HG02870 (cell line): ENCODE measurements around the gene FAXDC2.

Experiments used
- ATAC-seq: cut with Tn5 transposase; IDR thresholded peaks from one replicate; pipeline ENCODE4 v1.9.1; 2021; ENCODE audit warnings: mild to moderate bottlenecking, moderate library complexity; ENCODE audit not compliant: unreplicated experiment

Gene FAXDC2

DNA sequence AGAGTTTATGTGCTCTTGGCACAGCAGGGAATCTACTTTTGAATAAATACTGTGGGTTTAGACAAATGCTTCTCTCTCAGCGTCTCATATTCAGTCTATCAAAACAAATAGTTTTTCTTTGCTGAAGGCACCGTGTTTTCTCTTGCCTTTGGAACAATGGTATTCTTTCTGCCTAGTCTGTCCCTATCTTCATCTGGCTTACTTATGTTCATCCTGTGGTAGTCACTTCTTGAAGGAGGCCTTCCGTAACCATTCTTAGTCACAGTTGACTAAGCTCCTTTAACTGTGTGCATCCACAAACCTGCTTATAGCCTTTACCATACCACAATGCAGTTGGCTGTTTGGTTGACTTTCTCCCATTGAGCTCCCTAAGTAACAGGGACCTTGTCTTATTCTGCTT lies 49.3 kb downstream of the FAXDC2 start:
- ATAC-seq, result no peak

DNA sequence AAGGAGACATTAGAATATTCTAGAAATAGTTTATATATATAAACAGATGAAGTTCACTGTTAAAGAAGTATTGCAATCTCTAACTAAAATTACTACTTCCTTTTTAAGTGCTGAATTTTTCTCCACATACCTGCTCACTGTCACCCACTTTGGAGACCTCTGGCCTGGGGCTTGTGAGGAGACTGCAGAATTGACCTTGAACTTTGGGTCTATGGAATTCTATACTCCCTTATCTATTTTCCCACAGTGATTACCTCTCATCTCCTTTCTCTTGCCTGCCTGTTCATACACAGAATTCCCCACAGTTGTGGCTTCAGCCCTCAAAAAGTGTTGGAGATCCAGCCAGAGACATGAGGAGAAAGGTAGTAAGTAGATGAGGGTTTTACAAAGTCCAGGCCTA lies 49.8 kb downstream of the FAXDC2 start:
- ATAC-seq, result no peak

DNA sequence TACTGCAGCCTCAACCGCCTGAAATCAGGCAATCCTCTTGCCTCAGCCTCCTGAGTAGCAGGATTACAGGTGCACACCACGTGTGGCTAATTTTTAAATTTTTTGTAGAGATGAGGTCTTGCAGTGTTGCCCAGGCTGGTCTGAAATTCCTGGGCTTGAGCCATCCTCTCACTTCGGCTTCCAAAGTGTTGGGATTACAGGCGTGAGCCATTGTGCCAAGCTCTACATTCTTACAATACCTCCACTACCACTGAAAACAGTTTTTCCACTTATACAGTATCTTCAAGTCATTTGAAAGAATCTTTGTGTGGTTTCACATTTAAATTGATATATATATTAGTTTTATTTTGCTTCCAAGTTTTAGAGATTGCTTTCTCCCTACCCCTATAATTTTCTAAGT lies 52.6 kb downstream of the FAXDC2 start:
- ATAC-seq, result no peak

DNA sequence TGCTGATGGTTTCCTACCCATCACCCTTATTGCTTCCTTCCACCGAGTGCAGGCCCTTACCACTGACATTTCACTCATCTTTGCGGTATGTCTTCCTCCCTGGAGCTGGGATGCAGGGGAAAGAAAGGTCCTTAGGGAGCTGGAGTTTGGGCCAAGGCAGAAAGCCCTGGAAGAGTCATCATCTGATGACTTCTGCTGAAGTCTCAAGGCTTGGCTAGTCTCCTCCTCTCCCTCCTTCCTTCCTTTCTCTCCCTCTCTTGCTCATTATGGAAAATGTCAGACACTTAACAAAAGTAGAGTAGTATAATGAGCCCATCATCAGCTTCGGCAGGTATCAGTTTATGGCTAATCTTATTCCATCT lies 55.2 kb downstream of the FAXDC2 start:
- no peak for ATAC-seq

DNA sequence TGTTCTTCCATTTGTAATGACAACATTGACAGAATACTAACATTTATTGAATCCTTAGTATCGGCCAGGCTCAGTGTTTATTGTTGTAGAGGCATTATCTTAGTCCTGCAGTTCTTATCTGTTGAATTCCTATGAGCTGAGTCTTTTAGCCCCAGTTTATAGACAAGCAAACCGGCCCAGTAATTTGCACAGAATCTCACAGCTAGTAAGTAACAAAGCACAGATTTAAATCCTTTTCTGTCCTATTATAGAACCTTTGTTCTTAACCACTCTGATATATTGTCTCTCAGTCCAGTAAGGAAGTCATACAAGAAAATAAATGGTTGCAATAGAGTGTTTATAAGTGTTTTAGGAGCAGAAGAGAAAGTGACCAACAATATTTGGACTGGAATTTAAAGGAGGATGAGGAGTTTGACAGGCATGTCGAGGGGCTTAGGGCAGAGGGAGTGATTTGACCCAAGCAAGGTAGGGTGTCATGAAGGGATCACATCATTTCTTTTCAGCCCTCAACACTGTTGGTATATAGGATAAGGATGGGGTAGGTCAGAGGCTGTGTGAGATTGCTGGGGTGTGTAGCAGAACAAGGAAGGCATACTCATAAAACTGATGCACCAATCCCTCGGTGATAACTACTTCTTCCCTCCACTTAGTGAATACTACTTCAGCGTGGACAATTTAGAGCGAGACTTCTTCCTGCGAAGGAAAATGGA lies 55.7 kb downstream of the FAXDC2 start:
- no peak for ATAC-seq

DNA sequence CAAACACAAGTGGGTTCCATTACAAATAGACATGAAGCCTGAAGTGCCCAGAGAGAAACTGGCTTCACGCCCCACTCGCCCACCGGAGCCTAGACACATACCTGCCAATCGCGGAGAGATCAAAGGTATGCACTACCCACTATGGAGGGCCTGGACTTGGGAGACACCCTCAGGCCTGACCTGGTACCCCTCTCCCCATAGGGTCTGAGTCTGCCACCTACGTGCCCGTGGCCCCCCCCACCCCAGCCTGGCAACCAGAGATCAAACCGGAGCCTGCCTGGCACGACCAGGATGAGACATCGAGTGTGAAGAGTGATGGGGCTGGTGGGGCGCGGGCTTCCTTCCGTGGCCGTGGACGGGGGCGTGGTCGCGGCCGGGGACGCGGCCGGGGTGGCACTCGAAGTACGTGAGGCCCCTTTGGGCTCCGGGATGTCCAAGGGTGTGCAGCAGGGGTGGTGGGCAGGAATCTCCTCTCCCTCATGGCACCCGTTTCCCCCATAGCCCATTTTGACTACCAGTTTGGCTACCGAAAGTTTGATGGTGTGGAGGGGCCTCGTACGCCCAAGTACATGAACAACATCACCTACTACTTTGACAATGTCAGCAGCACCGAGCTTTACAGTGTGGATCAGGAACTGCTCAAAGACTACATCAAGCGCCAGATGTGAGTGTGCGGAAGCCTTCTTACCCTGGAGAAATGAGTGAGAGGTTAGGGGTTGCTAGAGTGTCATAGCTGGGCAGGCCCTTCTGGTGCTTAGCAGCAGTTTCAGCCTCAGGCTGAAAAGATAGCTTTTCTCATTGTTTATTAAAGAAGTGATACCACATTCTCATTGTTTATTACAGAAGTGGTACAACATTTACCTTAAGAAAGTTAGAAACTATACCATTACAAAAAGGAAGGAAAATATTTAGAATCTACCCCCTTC lies 56.5 kb downstream of the FAXDC2 start:
- no peak for ATAC-seq

DNA sequence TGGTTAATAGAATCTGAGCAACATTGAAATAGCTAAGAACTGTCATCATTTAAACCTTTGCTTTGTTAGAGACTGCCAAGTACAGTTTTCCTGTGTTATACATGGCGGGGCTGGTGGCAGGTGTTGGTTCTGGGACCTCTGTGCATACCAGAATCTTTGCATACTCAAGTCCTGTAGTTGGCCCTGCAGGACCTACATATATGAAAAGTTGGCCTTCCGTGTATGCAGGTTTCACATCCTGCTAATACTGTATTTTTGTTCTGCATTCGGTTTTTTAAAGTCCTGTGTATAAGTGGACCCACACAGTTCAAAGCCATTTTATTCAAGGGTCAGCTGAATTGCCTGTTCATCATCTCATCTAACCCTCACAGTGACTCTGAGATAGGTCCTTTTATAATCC lies 58.9 kb downstream of the FAXDC2 start:
- ATAC-seq, result peak; percentile 89

DNA sequence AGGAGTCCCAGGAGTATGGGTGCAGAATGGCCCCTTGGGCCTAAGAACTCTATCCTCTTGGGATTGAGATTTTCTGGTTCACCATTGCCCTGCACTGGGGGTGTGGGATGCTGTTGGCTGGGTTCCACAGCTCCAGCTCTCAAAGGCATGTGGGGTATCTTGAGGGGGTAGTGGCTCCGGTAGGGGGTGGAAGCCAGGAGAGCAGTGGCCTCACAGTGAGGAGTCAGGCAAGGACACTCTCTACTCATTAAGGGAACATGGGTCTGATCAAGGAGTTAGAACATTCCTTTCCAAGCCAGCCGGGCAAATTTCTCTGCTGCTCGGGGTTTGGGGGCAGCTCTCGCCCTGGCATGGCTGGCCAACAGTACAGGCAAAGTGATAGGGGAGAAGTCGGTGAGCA lies 62.2 kb downstream of the FAXDC2 start:
- ATAC-seq, result no peak

DNA sequence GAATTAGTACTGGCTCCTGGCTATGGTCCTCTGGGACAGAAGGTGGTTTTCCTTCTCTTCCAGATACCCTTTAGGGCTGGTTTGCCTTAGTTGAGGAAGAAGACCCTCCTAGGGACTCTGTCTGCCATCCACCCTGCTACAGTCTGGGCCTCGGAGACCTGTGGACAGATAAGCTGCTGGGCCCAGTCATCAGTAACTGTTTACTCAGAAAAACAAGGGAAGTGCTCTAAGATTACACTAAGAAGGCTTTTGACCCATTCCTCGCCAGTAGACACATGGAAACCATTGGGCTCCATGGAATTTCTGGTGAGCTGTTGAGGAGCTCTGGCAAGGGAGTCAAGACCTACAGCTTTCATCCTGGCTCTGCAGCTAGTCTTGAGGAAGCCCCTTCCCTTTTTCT lies 64.0 kb downstream of the FAXDC2 start:
- ATAC-seq, result no peak

DNA sequence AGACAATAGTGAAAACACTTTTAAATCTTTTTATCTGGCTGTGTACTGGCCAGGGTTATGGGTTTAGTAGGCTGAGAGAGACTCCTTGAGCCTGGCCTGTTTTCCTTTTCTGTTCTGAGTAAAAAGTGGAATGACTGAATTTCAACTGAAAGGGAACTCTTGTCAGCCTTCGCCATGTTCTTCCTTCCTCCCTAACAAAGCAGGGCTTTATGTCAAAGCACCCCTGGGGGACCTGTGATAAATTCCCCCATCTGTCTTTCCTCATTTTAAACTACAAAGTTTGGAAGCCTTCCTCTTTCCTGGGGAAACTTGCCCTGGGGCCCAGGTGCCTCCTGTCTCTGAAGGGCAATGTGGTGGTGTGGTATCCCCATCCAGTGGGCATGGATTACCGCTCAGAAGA lies 65.5 kb downstream of the FAXDC2 start:
- ATAC-seq, result no peak

DNA sequence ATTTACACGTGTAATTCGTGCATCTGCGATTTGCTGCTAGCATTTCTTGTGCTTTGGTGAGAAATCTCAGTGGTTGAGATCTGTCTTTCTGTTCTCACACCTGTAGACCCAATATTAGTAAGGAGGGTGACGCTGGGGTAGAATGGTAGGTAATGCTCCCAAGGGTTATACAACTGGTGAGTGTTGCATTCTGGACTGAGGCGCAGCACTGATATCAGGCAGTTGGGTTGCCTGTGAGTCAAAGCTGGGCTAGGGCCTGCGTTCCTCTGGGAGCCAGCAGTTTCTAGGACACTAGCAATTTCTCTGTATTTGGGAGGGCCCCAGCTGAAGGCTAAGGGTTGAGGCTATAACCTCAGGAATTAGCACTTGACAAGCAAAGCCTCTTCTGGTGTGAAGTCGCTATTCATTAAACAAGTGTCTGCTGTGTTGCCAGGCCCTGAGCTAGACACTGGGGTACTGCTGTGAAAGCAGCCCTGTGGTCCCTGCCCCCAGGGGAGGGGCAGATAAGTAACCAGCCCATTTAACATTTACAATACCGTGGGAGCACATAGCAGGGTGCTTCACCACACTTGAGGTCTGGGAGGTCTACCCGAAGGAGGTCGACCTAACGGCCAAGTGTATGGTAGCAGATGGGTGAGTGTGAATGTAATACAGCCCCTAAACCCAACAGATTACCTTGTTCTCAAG lies 66.5 kb downstream of the FAXDC2 start:
- ATAC-seq, result peak; percentile 76

DNA sequence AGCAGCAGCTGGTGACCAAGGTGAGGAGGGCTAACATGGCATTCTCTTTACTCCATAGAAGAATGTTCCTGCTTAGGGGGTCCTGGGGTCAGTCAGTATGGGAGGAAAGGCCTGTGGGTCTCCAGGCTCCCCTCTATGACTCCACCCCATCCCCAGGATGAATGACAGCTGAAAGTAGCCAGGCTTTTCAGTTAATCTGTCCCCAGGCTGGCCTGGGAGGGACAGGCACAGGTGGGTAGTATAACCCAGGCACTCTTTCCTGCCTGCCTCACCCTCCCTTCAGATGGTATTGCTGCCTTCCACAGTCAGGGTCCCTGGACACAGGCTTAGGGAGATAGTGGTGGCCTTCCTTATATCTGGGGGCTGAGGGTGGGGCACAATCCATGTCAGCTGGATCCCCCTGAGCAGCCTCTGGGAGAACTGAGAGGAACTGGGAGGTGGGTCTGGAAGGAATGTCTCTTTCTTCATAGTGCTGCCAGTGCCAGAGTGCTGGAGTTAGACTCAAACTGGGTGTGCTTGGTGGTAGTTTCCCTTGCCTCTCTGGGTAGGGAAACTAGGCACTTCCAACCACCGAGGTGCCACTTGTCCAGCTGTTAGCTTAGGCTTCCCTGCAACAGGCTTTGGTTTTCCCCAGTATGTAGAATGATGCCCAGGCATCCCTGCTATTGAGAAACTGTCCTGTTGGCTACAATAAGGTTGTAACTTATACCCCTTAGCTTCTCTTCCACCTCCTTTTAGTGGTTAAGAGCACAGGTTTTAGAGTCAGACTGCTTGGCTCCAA lies 67.4 kb downstream of the FAXDC2 start:
- peak; percentile 11 for ATAC-seq

DNA sequence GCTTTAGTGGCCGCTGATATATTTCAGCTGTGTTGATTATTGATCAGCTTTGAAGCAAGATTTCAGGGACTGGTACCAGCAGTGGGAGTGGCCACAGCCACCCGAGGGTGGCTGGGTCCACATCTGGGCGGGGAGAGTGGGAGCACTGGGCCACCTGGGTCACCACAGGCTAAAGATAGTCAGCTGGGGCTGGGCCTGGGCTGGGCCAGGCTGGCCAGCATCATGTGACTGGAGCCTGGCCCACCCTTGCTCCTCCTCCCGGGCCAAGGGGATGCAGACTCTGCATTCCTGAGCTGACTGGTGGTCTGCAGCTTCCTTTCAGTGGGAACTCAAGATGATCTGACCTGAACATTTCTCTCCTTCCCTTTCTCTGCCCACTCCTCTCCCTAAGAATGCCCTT lies 68.1 kb downstream of the FAXDC2 start:
- no peak for ATAC-seq

DNA sequence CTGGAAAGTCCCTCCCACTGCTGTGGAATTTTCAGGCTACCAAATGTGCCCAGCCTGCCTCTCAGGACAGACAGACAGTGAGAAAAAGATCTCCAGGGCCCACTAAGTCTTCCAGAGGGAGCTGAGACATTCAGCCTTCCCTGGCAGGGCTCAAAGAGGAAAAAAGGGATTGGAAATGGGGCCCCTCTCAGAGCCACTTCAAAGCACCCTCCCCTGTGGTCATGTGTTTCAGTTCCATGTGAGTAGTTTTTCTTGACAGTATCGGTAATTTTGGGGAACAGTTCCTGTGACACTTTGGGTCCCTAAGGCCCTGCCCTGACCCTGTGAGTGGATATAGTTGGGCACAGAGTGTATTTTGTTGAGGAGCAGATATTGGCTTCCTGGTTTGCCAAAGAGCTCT lies 70.3 kb downstream of the FAXDC2 start:
- peak; percentile 15 for ATAC-seq

DNA sequence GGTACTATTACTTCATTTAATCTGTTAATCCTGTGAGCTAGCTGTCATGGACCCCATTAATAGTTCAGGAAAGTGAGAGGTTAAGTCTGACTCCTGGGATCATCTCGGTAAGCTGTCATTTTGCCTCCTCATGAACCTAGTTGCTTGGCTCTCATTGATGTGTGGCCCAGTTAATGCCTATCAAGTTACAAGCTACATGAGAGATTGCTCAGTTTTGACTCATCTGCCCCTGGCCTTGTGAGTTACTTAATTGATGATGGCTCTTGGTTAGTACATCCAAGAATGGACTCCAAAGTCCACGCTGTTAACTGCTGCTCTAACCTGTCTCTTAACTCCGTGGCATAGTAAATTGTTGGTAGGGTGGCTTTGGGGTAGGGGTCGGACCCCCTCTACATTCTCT lies 71.3 kb downstream of the FAXDC2 start:
- no peak for ATAC-seq

DNA sequence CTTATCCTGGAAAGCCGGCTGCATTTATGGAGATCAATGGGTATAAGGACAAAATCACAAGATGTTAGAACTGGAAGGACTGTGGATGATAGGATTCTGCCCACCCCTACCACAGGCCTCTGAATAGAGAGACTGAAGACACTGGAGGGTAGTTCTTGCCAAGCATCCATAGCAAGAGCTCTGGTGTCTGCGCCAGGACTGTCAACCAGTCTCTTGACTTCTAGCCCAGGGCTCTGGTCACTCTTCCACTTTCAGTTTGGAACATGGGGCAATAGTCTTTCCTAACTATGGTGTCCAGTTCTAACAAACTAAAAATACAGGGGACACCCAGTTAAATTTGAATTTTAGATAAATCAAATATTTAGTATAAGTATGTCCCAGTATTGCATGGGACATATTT lies 71.9 kb downstream of the FAXDC2 start:
- ATAC-seq, result no peak

DNA sequence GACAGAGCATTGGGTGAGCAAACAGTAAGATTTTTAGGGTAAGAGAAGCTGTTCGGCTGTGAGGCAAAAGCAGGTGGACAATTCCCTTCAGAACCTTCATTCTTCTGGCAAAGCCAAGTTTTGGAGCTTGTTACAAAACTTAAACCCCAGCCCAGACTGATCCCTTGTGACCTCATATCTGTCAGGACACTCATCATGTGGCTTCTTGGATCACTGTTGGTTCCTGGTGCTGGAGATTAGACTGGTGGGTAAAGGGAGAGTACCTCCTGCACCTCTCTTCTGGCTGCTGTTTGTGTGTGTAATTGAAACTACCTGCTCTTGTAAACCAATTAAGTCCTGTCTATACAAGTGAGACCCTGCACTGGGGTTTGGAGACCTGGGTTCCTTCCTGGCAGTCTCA lies 74.2 kb downstream of the FAXDC2 start:
- no peak for ATAC-seq

DNA sequence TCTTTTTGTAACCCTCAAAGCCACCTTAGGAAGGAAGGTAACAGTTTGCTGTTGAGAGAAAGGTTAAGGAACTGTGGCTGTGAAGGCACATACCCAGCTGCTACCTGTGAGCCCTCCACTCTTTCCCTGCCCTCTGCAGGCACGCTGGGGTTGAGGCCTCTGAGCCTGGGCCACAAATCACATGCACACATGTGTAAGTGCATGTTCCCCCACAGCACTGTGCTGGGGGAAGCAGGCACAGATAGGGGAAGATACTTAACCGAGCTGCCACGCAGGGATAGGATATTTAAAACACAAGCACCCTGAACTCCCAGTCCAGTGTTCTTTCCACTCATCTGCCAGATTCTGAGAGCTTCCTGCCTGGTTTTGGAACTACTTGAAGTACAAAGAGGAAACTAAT lies 77.1 kb downstream of the FAXDC2 start:
- no peak for ATAC-seq

DNA sequence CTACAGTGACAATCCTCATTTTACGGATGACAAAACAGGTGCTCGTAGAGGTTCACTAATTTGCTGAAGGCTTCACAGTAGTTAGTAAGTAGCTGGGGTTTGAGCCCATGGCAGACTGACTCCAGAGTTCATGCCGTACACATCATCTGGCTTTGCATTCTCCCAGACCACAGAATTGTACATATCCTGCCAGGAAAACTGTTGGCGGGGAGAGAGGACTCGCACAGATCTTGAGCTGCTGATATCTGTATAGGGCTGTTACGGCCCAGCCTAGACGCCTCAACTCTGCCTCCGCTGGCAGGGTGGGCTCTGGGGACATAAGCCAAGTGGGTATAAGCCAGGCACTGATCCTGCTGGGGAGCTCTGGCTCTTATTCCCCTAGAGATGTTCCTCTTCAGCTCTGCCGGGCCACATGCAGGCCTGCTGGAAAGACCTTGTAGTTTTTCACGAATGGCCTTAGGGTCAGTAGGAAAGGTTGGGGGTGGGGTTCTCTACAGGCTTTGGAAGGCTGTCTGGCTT lies 79.0 kb downstream of the FAXDC2 start:
- no peak for ATAC-seq

DNA sequence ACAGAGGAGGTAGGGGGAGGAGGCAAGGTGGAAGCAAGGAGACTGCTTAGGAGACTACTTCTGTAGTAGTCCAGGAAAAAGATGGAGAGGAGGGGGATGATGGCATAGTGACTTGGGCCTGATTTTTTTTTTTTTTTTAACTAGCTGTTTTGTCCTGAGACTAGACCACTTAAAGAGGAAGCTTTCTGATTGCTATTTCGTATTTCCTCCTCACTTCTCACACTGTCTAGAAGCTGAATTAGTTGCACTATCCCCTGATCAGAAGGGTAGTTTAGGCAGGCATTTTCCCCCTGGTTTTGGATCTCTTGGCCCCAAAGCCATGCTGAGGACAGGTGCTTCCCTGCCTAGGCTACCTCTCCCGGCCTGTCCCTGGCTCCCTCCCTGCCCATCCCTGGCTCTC lies 80.3 kb downstream of the FAXDC2 start:
- no peak for ATAC-seq
